Stimulated activated CD4-positive, alpha-beta T cell treated with anti-CD3 and anti-CD28 coated beads, Interleukin-2, amount 100 ng/mL, for 4 hours (primary cell): ENCODE measurements around the gene VPS8.

Source experiments
- DNase-seq: peaks from one replicate; pipeline ENCODE4 v3.0.0-alpha.2; 2020; ENCODE audit warnings: low read depth

The VPS8 gene

DNA sequence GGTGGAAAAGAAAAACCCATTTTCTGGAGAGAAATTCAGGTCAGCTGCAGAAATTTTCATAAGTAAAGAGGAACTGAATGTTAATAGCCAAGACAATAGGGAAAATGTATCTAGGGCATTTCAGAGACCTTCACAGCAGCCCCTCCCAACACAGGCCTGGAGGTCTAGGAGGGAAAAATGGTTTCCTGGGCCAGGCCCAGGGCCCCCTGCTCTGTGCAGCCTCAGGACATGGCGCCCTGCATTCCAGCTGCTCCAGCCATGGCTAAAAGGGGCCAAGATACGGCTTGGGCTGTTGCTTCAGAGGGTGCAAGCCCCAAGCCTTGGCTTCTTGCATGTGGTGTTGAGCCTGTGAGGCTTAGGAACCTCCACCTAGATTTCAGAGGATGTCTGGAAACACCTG, 248.7 kb downstream of the VPS8 start:
- no peak for DNase-seq

DNA sequence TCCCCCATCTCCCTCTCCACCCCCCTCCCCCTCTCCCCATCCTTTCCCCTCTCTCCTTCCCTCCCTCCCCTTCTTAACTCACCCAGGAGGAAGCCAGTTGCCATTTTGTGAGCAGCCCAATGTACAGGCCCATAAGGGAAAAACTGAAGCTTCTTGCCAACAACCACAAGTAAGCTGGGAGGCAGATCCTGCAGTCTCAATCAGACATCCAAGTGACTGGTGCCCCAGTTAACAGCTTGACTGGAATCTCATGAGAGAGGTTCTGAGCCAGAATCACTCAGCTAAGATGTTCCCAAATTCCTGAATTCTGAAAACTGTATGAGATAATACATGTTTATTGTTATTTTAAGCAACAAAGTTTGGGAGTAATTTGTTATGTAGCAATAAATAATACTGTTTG, 250.2 kb downstream of the VPS8 start:
- no peak for DNase-seq

GRCh38 chr3:185063431-185063830, 251.5 kb downstream of the VPS8 start:
- no peak for DNase-seq

DNA sequence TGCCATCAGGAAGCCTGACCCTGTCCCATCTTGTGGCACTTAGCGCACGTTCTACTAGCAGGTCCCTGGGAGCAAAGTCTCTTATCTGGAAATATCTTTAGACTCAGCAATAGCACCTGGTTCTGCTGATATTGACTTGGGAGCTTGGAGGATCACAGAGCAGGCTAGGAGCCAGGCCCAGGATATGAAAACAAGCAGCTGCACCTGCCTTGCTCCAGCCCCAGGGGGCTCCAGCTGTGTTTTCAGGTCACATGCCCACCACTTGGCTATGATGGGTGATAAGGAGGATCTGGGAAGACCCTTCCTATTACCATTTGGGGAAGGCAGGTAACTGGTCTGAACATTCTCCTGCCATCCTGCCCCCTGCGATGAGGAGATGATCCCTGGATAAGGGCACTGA, 253.1 kb downstream of the VPS8 start:
- DNase-seq, result no peak

DNA sequence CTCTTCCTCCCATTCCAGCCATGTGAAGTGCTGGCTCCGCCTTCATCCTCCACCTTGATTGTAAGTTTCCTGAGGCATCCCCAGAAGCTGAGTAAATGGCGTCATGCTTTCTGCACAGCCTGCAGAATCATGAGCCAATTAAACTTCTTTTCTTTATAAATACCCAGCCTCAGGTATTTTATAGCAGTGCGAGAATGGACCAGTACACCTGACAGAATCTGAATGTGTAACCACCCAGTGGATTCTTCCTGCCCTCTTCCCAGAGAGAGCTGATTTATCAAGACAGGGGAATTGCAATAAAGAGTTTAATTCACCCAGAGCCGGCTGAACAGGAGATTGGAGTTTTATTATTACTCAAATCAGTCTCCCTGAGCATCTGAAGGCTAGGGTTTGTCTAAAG, 254.3 kb downstream of the VPS8 start:
- DNase-seq, result no peak

GRCh38 chr3:185067173-185067572, 255.2 kb downstream of the VPS8 start:
- no peak for DNase-seq

GRCh38 chr3:185069037-185070030, 257.4 kb downstream of the VPS8 start:
- DNase-seq, result no peak

DNA sequence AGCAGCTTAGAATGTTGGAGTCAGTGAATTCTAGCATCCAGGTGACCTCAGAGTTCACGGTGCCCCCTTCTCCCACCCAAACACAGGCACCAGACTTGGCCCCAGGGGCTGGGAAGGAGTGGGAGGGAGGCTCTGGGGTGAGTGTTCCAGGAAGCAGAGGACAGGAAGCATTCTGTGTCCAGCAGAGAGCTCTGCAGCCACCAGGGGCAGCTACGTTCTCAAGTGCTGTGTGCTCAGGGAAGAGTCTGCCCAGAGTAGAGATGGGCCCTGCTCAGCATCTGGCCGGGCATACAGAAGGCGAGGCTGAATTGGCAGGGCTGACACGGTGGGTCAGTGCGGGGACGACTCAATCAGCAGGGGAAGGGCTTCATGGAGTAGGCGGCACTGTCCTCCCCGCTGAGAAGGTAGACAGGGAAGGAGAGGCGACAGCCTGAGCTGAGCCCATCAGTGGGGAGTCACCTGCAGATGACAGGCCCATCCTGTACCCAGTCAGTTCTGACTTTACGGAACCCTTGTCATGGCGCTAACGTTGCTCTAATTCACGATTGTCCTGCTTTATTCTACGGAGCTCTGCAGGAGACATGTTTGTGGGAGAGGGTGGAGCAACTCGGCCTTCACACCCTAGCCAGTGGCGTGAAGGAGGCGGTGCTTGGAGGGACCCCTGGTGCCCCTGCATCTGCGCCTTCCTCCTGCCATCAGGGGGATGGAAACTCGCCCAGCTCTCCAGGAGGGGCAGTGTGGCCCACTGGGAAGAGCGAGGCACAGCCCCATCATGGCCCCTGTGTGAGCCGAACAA, 258.7 kb downstream of the VPS8 start:
- no peak for DNase-seq

DNA sequence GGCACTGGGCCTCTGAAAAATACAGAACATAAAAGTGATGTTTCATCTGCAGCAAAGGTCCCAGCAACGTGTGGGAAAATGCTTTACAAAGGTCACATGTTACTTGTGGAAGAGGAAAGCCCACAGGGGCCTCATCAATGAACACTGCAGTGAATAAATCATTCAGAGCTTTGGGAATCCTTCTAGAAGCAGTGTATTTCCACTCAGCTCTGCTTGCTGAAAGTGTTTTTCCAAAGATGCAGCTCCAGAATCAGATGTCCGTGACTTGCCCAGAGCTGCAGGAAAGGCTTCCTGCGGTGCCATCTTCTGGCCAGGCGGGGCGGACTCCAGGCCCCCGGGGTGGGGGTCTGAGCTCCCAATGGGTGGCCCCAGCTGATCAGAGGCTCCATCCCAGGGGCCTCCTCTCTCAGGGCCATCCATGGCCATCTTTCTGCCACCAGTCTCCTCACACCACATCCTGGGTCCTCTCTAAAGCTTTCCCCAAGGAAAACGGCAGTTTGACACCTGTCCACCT, 259.4 kb downstream of the VPS8 start:
- no peak for DNase-seq

- no peak for DNase-seq
These were observed 263.6 kb downstream of the VPS8 start for GRCh38 chr3:185075547-185075946.

GRCh38 chr3:185076219-185076618, 264.3 kb downstream of the VPS8 start:
- no peak for DNase-seq

DNA sequence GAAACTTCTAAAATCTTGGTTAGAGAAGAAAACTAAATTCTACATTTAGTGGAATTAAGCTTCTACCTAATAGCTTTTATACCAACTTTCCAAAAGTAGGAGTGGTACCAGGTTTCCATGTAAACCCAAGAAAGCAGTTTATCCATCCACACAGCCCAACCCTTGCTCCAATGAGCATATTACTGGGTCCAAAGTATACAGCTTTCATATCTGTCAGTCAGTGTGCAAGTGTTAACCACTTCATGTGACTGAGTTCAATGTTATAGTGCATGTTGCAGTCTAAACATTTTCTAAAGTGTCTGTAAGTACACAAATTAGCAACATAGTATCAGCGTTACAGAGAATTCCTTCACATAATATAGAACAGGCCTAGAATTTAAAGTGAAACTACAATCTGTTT, 267.7 kb downstream of the VPS8 start:
- no peak for DNase-seq

- no peak for DNase-seq
These were observed 269.6 kb downstream of the VPS8 start for GRCh38 chr3:185081521-185081920.

- DNase-seq, result no peak
These were observed 270.2 kb downstream of the VPS8 start for GRCh38 chr3:185082149-185082548.

DNA sequence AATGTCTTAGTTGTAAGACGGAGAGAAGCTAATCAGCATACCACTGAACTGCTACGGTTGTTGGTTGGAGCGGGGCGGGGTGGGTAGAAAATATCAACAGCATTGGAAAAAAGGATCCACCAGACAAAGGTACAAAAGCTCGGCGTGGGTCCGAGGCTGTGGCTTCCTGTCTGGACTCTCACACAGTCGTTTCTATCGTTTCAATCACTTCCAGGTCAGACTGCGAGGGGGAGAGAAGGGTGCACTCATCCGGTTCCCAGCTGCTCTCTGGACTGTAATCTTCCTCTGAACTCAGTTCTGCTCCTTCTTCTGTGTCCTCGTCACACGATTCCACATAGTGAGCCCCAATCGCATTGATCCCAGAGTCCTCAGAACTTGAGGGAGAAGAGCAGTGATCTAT, 270.9 kb downstream of the VPS8 start:
- DNase-seq, result no peak

GRCh38 chr3:185084402-185084801, 272.4 kb downstream of the VPS8 start:
- DNase-seq, result no peak

DNA sequence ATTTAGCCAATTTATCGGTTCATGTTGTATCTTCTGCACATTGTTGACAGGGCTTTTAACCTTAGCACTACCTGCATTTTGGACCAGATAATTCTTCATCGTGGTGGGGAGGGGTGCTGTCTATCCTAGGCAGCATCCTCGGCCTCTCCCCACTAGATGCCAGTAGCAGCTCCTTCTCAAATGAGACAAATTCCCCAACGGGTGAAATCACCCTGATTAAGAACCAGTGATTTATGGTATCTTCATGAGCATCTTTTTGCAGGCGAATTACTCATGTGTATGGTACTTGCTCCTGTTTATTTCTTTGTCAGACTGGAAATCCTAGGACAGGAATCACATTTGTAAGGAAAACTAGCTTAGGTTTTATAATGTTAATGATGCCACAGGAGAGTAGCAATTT, 272.9 kb downstream of the VPS8 start:
- no peak for DNase-seq

GRCh38 chr3:185087419-185087818, 275.5 kb downstream of the VPS8 start:
- DNase-seq, result no peak

DNA sequence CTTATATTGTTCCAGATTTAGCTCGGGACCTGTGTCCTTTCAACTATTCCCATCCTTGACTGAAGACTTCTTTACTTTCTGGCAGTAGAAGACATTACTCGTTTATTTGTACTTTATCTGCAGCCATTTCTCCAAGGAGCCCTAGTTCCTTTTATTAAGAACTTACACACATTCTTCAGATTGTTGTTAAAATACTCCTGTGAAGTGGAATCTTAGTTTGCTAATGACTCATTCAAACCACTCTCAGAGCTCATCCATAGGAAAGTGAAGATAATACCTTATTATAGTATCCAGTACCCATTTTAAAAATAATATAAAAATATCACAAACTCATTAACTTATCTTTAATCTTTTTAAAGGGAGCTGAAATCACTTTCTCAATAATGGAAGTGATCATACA, 277.4 kb downstream of the VPS8 start:
- DNase-seq, result no peak

DNA sequence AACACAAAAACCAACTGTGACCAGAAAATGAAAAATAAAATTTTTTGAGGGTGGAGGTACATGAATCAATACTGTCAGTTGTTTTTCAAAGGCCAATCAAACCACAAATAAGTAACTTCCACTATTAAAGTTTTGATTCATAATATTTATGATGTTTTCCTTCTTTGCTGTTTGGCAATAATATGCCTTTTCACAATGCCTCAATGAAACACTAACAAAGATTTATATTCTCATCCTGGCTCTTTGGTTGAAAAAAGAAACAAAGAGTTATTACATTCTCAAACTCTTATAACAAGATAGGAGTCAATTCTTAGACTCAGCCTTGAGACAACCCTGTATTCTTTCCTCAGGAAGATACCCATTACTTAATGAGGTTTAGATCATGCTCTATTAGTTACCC, 277.8 kb downstream of the VPS8 start:
- no peak for DNase-seq

DNA sequence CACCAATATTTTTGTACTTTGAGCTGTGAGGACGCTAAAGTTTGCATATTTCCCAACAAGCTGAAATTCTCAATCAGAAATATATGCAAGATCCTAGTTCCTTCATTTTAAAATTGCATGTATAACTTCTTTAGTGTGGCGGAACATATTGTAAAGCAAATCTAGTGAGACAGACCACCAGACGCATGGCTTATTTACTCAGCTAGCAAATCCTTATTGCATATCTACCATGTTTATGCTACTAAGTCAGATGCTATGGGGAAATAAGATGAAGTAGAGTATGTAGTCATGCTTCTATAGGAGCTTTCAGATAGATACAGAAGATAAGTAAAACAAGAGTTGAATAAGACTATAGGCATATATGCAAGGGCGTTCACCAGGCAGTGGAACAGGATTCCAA, 278.8 kb downstream of the VPS8 start:
- no peak for DNase-seq

DNA sequence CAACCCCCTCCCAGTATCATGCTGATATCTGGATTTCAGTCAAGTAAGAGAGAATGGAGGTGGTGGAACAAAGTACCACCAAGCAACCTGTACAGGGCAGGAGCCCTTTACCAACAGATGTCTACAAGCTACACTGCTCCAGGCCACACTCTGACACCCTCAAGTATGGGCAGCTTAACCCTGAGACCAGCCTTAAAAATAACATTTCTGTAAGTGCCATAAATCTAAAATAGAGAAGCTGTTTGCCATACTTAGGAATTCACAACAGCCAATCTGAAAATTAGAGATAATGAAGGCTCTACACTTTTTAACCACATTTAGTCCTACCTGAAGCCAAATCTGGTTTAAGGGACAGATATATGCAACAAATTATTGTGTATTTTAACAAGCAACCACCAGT, 281.1 kb downstream of the VPS8 start:
- no peak for DNase-seq

- DNase-seq, result no peak
These were observed 282.7 kb downstream of the VPS8 start for GRCh38 chr3:185094697-185095096.
